SH-SY5Y (cell line): Measurements from ENCODE around the gene SKOR1.

ENCODE experiments used
- GATA2 ChIP-seq: IDR thresholded peaks from 2 replicates; pipeline ENCODE4 v1.6.1; 2011; ENCODE audit warnings: mild to moderate bottlenecking, low read depth, low read length
- GATA3 ChIP-seq: IDR thresholded peaks from 2 replicates; pipeline ENCODE4 v1.6.1; 2011; ENCODE audit warnings: low read depth, mild to moderate bottlenecking, low read length, moderate library complexity

Gene SKOR1

DNA sequence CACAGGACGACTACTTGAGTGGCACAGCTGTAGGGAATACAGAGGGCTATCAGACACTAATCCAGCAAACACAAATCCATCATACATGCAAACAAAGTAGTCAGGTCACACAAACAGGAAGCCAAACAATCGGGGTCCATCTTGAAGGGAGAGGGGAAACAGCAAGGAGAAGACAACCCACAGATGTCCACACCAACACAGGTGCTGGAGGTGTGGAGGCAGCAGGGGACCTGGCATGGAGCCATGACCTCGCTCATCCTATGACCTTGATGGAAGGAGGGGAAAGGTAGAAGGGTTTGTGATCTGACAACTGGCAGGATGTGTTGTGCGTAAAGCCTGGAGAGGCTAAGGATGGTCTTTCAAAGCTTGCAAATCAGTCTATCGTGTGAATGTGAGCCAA, 39.9 kb upstream of the SKOR1 start:
- TF ChIP-seq GATA3, result no peak
- TF ChIP-seq GATA2, result no peak

DNA sequence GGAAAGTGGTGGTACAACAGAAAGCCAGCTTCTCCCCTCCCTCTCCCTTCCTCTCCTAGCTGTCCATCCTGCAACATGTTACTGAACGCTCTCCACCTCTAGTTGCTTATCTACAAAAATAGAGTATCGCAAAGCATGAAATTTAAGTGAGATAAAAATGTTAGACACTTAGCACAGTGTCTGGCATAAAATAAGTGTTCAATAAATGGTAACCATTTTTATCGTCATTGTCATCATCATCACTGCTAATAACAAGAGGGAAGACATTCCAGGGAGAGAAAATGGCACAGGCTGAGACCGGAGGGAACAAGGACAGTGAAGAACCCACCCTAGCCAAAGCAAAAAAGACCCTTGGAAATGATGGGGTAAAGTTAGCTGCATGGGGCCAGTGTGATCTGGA, 38.7 kb upstream of the SKOR1 start:
- TF ChIP-seq GATA2 (no peak), GATA3 (no peak)

DNA sequence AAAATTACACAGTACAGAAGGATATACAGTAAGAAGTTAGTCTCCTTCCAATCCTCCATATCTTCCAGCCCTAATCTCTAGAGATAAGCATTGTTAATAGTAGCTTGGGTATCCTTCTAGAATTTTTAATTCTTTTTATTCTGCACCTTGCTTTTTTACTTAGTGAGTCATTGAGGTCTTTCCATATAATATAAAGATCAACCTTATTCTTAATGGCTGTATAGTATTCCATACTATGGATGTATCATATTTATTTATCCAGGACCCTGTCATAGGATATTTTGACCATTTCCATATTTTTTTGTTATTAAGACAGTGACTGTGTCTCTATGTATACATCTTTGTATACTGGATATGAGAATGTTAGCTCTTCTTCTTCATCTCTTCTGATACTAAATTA, 36.3 kb upstream of the SKOR1 start:
- no peak for TF ChIP-seq GATA3
- TF ChIP-seq GATA2, result no peak

DNA sequence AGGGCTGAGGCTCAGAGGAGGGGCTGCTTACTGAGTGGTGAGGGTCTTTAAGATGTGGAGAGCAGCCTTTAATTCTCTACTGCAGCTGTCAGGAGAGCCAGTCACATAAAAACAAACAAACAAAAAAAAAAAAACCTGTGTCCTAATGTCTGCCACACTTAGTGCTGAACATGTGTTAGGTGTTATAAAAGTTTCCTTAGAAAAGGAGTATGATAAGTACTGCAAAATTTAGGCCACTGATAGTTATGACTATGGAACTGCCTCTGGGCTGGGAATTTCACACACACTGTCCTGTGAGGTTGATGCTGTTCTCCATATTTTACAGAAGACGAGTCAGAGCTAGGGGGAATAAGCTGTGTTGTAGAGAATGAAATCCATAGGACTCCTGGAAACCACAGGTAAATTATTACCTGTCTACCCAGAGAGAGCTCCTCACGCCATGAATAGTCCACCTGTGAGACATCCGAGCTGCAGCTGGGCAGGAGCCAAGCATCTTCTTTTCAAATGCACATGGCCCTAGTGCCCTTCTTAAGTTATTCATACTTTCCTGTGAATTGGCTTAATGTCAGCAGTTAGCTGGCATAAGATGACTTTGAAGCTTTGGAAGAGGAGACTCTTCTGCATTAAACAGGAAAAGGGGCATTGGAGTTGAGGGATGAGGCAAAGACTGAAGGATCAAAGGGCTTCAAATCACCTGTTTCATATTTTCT, 34.5 kb upstream of the SKOR1 start:
- TF ChIP-seq GATA3 (no peak), GATA2 (no peak)

DNA sequence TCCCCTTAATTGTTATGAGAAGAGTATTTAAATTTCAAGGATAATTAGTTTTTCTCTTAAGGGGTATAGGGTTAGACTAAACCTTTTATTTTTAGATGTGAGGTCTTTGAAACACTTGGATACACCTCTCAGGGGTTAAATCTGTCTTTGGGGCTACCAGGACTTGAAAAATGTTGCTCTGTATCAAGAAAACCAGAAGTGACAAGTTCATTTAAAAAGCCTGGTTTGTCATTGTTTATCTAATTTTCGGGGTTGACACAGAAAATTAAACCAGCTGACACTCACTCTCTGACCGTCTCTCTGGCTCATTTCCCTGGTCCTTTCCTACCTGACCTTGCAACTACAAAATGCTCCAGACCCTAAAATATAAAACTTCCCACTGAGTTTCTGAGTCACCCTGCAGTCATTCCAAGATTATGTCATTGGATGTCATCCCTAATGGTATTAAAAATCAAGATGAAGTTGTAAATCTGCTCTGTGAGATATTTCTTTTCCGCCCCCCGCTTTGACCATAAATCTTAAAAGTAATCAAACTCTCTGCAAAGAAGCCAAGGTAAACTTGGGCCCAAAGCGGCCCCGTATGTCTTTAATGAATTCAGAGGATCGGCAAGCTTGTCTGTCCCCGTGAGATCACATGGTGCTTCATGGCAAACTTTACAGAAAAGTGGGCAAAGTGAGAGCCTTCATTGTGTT, 32.9 kb upstream of the SKOR1 start:
- TF ChIP-seq GATA3 (no peak), GATA2 (no peak)

DNA sequence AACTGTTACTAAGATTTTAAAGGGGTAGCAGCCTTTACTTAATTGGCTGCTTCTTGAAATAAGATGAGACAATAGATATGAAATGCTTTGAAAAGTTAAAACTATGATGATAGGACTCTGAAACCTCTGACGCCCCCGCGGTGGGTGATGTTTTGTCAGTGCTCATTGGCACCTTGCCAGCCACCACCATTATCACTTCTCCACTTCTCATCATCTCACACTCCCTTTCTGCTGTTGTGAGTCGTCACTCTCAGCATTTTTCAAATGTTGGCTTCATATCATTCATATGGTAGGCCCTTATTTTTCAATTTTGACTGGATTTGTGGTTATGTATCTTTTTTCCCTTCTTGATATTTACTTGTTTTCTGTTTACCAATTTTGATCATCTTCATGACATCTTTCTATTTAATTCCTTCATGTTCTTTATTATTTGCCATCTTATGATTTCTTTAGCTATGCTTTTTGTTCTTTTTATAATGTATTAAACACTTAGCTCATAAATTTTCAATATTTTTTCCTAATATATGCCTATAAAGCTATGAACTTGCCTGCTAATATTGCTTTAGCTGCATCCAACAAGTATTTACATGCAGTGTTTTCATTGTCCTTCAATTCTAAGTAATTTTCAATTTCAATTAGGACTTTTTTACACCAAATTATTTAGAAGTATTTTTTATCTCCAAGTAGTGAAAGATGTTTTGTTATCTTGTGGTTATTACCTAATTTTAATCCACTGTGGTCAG, 30.3 kb upstream of the SKOR1 start:
- no peak for TF ChIP-seq GATA2
- TF ChIP-seq GATA3, result no peak

DNA sequence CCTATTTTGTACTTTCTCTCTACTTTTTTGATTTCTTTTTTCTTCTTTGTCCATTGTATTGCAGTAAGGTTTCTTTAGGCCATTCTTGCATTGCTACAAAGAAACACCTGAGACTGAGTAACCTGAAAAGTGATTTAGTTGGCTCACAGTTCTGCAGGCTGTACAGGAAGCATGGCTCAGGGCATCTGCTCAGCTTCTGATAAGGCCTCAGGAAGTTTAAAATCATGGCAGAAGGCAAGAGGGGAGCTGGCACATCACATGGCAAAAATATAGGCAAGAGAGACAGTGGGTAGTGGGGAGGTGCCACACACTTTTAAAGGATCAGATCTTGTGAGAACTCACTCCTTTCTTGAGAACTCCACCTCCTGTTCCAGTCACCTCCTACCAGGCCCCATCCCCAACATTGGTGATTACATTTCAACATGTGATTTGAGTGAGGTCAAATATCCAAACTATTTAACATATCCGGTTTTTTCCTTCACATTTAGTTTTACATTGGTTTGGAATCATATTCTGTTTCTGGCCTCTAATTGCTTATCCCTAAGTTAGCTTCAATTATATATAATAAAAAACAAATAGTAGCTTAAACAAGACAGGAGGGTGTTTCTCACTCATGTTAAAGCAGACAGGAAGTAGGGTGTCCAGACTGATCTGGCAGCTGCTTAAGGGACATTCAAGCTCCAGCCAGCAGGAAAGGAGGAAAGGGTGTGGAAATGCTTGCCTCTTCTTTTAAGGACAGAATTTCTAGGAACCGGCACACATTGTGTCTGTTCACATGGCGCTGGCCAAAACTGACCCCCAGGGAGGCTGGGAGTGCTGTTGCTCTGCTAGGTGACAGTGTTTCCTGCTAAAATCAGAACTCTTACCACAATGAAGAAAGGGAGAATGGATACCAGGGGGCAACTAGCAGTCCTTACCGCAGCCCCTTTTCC, 28.8 kb upstream of the SKOR1 start:
- no peak for TF ChIP-seq GATA2
- no peak for TF ChIP-seq GATA3

DNA sequence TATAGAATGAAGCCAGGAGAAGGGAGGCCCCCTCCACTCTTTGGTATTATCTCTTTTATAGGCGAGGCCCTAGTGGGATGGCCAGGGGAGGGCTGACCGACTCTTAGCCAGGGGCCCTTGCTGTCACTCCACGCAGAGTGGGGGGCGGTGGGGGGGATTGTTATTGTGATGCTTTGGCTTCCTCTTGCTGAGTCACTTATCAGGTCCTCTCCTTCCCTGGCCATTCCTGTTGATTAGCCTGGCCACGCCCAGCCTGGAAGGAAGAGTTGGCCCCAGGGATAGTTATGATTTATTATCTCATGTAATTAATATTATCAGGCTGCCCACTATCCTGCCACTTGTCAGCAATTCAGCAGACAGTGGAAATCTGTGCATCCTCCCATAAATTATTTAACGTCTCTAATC, 25.5 kb upstream of the SKOR1 start:
- no peak for TF ChIP-seq GATA3
- TF ChIP-seq GATA2, result no peak

DNA sequence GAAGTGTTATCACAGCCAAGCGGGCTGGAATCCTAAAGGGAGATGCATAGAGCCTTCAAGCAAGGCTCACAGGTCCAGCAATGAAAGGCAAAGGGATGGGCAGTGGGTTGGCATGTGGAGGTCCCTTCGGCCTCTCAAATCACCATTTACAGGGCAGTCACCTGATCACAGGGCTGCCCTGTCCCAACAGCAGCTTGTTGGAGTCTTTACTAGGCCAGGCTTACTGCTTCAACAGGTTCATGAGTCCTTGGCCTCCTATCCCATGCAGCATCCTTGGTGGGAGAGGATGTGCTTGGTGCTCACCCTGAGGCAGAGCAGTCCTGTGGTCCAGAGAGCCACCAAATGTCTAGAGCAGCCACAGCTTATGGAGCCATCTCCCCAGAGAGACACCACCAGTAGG, 24.2 kb upstream of the SKOR1 start:
- TF ChIP-seq GATA2, result no peak
- no peak for TF ChIP-seq GATA3

DNA sequence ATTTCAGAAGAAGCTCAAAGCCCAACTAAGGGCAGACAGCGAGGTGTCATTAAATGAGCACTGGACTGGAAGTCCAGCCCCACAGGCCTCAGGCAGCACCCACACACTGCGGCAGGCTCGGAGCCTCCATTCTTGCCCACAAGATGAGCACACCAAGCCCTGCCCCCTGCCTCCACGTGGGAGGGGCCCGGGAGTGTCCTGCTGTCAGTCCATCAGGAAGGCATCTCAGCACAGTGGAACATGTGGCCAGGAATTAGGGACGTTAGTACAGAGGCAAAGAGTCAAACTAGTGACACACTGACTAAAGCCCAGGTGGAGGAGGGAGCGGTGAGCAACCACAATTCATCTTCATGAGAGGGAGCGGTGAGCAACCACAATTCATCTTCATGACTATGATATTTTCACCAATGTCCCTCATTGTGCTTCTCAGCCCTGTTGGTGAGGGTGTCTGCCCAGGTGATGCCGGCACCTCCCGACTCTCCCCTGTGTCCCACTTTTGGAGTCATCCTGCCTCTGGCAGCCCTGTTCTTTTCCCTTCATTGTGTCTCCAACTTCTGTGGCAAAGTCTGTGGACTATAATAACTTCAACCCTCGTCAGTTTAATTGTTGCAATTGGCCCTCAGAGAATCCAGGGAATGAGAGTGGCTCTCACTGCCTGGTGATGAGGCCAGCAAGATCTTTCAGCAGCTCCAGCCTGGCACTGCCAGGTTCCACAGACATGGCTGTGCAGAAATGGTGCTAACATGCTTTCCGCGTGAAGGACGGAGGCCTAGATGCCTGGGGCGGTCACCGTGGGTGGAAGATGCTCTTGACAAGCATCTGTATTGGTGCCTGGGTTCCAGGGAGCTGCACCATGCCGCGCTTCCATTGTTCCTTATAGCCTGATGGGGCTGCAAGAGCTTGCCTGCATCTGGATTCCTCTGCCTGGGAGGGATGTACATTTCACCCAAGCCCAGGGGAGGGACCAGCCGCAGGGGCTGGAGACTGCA, 23.1 kb upstream of the SKOR1 start:
- TF ChIP-seq GATA2, result no peak
- no peak for TF ChIP-seq GATA3

DNA sequence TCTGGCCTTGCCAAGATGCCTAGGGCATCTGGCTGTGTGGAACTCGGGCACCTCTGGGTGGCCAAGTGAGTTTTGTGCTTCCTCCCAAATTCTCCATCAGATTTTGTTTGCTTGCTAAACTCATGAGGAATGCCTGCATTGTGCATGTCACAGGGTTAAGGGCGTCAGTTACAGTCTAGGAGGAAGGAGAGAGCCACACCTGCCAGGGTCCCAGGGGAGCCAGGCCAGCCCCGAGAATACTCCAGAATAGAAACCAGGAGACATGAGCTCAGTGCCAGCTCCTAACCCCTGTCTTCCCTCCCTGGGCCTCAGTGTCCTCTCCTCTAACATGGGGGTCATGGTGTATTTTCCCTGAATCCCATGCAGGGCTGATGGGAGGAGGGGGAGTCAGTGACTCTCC, 22.0 kb upstream of the SKOR1 start:
- TF ChIP-seq GATA3 (no peak), GATA2 (no peak)

DNA sequence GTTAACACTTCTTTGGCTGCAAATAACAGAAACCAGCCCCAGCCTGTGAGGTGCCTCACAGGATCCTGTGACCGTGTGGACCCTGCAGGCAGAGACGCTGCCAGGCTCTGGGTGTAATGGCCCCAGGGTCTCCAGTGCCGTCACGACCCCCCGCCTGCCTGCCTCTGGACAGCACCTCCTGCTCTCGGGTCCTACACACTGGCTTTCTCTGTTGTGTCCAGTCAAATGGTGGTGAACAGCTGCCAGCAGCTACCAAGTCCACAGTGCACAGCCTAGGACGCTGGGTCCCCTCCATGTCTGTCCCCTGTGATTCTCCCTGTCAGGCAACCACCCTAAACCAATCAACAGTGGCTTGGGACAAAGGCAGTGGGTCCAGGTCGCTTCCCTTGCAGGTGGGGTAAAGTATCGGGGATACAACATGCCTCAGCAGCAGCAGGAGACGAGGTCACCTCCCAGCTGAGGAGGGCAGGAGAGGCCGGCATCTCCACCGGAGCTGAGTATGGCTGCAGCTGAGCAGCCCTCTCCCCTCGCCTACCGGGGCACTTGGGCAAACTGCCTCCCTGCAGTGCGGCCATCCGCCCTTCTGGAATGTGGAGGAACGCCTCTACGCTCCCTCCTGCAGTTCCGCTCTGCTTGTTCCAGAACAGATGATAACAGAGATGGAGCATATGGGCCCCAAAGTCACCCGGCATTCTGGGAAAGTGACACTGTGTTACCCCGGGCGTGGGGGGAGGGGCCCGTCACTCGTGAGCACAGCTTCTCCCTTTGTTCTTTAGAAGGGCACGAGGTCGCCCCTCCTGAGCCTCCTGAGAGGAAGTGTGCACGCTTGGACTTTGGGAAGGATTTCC, 21.1 kb upstream of the SKOR1 start:
- TF ChIP-seq GATA3, result no peak
- no peak for TF ChIP-seq GATA2
